Measurements from ENCODE around the gene MAST4.

The MAST4 gene

GRCh38 chr5:66958980-66959641, 362.9 kb downstream of the MAST4 start:
- DNase-seq (ENCODE audit: low read depth in 3 of 3): no peak

DNA sequence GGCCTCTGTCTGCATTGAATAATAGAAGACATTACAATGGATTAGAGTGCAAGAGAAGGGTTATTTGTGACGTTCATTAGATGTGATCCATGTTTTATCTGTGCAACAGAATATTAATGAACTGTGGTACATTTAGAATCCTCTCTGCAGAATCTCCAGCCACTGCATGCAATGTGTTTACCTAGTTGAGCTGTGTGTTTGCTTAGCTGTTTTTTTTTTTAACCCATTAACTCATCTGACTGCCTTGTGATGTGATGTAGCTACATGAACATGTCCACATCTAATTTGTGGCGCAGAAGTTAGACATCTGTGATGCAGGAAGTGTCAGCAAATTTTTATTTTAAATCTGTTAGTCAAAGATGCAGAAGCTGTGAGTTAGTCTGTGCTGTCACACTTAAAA, 363.5 kb downstream of the MAST4 start:
- DNase-seq (ENCODE audit: low read depth in 3 of 3): no peak

DNA sequence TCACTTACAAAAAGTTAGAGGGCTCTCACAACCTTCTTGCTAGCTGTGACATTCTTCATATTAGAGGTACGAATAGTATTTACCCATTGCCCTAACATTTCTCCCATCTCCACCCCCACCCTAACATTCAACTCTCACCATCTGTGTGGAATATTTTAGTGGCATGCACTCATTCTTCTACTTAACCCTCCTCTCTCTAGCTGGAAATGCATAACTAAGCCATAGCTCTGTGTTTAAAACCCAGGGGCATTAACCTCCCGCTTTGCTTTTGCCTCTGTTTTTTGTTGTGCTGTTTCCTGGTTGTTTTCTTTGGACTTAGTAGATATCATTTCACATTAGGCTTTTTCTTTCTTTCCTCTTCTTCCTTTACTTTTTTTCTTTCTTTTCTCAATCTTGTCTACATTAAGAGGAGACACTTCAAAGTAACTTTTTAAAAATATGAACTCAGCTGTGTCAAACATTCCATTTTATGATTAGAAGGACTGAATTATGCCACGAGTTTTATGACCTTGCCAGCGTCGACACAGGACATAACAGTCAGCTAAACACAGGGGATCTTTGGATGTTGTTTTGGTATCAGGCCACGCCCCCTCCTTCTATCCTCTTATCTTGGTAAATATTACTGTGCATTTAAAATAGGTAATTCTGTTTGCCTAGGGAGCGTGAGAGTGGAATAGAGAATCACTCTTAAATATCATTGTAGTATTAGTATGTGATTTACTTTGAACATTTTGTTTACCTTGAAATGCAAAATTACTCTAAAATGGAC, 364.4 kb downstream of the MAST4 start:
- no peak for DNase-seq (ENCODE audit: low read depth in 3 of 3)

- DNase-seq (ENCODE audit: low read depth in 3 of 3): no peak
These were observed 367.4 kb downstream of the MAST4 start for GRCh38 chr5:66963559-66963971.

DNA sequence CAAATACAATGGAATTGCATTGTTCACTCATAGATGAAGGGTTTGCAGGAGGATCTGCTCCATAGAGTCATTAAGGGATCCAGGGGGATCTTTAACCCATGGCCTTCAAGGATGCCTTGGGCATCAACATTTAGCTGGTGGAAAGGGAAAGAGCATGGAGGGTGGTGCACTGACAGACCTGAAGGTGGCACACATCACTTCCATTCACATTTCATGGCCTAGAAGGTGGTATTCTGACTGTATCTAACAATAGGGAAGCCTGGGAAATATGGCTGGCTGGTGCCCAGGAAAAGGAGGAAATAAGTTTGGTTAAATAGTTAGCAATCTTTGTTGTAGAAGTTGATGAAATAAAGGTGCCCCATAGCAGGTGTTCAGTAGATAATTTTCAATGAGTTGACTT, 370.2 kb downstream of the MAST4 start:
- DNase-seq (ENCODE audit: low read depth in 3 of 3): no peak

GRCh38 chr5:66967102-66967501, 370.9 kb downstream of the MAST4 start:
- no peak for DNase-seq (ENCODE audit: low read depth in 3 of 3)

- DNase-seq (ENCODE audit: low read depth in 3 of 3): no peak
These were observed 371.7 kb downstream of the MAST4 start for GRCh38 chr5:66967826-66968262.

- DNase-seq (ENCODE audit: low read depth in 3 of 3): no peak
These were observed 373.3 kb downstream of the MAST4 start for GRCh38 chr5:66969484-66969883.

GRCh38 chr5:66969963-66970362, 373.8 kb downstream of the MAST4 start:
- DNase-seq (ENCODE audit: low read depth in 3 of 3): no peak

GRCh38 chr5:66972004-66972403, 375.8 kb downstream of the MAST4 start:
- no peak for DNase-seq (ENCODE audit: low read depth in 3 of 3)

DNA sequence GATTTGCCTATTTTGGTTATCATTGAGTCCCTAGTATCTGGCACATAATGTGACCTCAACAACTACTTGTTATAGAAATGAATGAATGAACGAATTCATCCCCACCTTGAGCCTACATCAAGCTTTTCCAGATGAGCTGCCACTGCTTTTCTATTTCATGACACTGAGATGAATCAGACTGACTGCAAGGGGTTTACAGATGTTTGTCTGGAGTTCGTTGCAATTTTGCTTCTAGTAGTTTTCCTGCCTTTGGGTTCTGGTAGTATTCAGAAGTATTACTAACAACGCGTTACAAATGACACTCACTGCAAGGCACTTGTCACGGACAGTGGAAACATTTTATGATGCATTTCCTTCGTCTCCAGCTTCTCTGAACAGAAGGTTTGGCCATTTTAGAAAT, 378.1 kb downstream of the MAST4 start:
- no peak for DNase-seq (ENCODE audit: low read depth in 3 of 3)

DNA sequence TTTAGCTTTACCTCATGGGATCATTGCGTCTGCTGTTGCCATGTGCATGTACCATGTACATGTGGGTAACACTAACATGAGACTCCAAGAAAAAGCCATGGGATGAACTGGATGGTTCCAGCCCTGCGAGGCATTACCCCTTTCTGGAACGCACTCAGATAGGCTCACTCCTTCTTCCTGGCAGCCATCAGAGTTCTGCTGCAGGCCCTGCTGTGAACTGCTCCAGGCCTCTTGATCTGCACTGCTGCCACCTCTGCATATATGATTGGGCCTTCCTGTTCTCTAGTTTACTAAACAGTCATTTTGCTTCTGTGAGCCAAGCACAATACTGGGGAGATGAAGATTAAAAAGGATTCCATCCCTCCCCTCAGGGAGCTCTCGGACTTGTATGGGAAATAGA, 379.9 kb downstream of the MAST4 start:
- DNase-seq (ENCODE audit: low read depth in 3 of 3): no peak

DNA sequence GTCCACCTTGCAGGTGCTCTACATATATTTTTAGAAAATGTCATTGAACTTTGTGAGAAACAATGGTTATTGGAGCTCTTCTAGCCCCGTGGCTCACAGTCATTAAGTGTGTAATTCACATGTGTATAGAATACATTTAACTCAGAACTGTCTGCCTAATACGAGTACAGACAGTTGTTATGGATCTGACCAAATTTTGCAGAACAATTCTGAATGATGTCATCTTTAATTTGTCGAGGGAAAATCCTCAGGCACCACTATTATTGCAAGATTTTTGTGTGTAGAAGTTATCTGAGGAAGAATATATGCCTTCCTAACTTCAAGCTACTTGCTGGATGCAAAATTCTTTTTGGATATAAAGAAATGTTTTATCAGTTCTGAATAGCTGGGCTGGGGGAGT, 383.5 kb downstream of the MAST4 start:
- DNase-seq (ENCODE audit: low read depth in 3 of 3): no peak

DNA sequence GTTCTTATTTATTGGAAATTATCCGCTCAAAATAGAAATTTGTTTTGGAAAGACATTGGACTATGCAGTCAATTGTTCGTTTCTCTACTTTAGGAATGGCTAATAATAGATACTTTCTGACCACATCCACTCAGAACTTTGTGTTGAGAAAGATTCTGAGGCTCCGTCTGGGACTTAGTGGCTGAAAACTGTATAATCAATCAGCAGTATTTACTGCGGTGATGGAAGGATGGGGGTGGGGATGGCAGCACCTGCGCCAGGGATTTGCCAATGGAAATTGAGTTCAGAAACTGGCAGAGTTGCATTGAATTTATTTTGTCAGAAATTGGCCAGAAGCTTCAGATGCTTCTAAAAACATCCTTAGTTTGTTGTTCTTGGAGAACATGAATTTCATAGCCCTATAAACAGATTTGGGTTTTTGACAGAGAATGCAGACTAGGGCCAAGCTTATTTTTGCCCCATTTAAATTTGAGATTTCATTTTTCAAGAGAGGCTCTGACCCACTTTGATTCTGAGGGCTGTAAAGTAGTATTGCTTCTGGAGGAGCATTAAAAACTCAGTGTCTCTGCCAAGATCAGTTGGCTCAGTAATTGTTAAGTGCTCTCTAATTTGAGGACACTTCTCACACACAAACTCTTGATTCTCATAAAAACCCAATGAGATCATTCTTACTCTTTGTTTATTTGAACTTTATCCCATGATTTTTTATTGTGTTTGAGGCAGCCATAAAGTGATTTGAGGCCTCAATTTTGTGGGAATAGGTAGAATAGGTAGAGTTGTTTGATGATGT, 385.3 kb downstream of the MAST4 start:
- no peak for DNase-seq (ENCODE audit: low read depth in 3 of 3)

GRCh38 chr5:66982056-66982387, 385.8 kb downstream of the MAST4 start:
- DNase-seq (ENCODE audit: low read depth in 3 of 3): no peak

- DNase-seq (ENCODE audit: low read depth in 3 of 3): no peak
These were observed 386.3 kb downstream of the MAST4 start for GRCh38 chr5:66982470-66982869.

GRCh38 chr5:66985417-66985816, 389.2 kb downstream of the MAST4 start:
- DNase-seq (ENCODE audit: low read depth in 3 of 3): no peak

- no peak for DNase-seq (ENCODE audit: low read depth in 3 of 3)
These were observed 389.8 kb downstream of the MAST4 start for GRCh38 chr5:66986009-66986408.

- DNase-seq (ENCODE audit: low read depth in 3 of 3): no peak
These were observed 390.3 kb downstream of the MAST4 start for GRCh38 chr5:66986534-66986933.

- no peak for DNase-seq (ENCODE audit: low read depth in 3 of 3)
These were observed 390.9 kb downstream of the MAST4 start for GRCh38 chr5:66987126-66987525.

DNA sequence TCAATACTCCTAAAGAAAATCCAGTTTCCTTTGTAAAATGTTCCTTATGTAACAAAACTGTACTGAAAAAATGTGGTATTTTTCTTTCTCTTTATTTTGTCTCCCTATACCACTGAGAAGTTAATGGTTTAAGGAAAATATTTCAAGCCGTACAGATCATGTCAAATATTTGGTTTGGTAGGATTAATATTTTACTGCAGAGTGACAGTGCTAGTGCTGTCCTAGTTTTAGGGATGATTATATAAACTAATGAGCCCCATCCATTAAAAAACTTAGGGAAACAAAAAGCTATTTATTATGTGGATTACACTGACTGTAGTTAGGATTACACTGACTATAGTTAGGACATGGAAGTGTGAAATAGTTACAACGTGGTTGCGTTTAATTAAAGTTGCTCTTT, 391.3 kb downstream of the MAST4 start:
- no peak for DNase-seq (ENCODE audit: low read depth in 3 of 3)

DNA sequence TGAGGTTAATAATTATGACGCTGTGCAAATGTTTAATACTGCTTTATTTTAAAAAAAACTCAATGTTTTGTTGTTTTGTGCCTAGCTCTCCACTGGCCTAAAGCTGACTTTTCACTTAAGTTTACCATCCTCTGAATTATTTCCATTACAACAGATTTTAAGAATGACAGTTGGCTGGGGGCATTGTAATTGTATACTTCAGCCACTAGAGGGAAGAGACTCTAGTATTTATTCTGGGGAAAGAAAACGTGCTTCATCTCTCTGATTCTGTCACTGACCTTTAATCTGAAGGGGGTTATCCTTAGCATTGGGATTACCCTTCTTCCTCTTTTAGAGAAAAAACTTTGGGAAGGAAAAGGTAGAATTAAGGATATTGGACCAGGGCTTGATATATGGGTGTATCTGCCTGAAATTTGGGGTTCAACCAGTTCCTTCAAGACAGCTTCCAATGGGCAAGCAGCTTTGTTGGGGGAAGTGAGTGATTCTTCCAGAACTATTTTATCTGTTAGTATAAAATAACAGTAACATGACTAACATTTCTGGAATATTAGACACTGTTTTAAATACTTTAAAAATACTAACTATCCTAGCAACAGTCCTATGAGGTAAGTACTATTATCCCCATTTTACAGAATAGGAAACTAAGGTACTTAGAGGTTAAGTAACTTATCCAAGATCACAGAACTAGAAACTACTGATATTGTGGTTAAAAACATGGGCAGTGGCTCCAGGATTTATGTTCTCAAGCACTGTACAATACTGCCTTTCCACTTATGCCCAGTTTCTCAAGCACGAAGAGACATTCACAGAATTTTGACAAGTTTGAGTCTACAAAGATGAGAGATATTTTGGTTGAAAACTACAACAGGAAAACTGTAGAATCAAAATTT, 392.0 kb downstream of the MAST4 start:
- DNase-seq (ENCODE audit: low read depth in 3 of 3): no peak
